NCI-H2029 treated with DMSO at 0.1 percent for 48 hours (cell line): Measurements from ENCODE around the gene LRRC47.

Source experiments
- DNase-seq: peaks from one replicate; lab custom pipeline; 2025; lab: John Stamatoyannopoulos, UW

The LRRC47 gene

DNA sequence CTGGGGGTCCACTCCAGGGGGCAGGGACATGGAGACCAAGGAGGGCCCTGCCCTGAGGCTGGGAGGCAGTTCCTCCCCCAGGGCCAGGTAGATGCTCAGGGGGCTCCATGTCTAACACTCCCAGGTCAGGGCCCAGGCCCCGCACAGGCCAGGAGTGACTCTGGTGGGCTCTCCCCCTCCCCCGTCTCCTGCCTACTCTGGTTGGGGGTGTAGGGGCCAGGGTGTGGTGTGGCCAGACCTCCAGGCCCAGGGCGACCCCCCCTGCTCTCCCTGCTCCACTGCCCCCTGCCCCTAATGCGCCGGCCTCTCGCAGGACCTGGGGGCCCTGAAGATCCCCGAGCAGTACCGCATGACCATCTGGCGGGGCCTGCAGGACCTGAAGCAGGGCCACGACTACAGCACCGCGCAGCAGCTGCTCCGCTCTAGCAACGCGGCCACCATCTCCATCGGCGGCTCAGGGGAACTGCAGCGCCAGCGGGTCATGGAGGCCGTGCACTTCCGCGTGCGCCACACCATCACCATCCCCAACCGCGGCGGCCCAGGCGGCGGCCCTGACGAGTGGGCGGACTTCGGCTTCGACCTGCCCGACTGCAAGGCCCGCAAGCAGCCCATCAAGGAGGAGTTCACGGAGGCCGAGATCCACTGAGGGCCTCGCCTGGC, 63.7 kb downstream of the LRRC47 start:
- DNase-seq: no peak

DNA sequence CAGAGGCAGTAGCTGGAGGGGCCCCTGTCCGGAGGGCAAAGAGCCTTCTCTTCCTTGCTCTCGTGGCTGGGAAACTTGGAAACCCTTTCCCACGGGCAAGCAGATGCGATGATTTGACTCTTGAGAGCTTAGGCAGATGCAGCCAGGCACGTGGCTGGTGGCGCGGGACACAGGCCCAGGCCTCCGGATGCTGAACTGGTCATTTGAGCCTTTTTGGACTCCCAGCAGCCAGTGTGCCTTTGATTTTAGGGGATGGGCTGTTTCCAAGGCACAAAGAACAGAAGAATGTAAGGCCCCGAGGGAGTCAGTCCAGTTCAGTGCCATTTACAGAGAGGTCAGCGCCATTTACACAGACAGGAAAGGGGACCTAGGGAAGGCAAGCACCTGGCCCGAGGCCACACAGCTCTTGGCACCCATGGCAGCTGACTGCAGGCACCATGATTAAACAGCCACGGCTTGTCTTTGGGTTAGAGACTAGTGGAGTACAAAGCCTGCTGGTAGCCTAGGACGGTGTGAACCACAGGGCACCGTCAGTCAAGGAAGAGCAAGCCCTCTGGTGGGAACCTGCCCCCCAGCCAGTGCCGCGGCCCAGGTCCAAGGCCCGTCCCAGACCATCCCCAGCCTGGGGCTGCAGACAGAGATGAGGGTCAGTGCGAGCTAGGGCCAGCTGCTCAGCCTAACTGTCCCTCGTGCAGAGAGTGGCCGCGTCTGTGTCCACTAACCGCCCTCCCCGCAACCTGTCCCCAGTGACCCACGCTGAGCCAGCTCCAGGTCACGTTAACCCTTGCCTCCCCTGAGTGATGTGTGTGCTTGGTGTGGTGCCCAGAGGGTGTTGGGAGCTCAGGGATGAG, 64.5 kb downstream of the LRRC47 start:
- no peak for DNase-seq

DNA sequence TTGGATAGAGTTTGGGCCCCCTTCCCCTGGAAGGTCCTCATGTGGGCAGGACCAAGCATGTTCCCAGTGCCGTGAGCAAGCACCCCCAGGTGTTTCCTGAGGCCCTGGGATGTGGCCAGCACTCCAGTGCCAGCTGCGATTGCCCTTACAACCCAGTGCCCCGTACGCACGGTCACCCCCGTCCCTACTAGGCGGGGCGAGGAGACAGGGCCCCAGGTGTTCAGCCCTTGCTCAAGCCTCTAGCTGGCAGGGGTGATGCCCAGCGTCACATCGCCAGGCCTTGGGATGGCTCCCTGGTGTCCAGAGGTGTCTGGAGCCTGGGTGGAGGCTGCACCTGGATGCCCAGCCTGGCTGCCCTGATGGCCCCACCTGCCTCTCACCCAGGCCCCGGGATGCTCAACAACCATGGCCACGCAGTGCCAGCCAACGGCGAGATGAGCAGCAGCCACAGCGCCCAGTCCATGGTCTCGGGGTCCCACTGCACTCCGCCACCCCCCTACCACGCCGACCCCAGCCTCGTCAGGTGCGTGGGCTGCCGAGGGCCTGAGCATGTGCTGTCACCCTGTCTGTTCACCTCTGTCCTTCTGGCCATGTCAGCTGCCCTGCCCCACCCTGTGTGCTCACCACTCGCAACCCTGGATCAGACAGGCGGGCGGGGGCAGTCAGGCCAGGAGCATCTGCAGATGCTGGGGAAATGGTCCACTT, 65.6 kb downstream of the LRRC47 start:
- no peak for DNase-seq

DNA sequence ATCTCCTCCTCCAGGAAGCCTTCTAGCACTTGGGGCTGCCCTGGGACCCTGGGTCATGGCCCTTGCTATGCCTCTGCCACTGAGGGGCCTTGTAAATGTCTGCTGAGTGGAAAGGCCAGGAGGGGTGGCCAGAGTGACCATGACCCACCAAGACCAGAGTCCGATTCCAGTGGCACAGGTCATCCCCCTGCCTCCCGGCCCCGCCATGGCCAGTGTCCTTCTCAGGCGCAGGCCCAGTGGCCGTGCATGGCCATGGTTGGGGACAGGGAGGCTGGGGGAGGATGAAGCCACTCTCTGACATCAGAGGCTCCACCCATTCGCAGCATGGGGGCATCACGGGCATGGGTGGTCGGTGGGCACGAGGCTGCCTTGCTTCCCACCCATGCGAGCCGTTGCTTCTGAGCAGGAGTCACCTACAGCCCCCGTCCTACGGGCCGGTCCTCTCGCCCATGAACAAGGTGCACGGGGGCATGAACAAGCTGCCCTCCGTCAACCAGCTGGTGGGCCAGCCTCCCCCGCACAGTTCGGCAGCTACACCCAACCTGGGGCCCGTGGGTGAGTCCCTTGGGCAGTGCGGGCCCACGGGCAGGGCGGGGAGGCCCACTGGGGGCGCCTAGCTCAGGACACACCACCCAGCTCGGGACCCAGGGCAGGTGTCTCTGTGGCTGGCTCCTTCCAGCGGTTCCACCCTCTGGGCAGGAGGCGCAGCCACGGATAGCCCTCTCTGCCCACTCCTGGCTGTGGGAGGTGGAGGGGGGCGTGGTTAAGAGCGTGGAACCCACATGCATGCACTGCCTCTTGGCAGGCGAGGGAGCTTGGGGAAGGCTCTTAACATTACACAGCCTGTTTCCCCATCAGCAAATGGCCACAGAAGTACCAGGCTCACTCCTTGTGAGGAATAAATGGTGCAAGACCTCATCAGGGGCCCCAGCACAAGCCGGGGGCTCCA, 66.4 kb downstream of the LRRC47 start:
- no peak for DNase-seq
